Heart left ventricle (tissue), 13 donors: ENCODE measurements around the gene HERPUD1.

ENCODE experiments used
- POLR2A ChIP-seq, 2 donors: fragments of 450-650 bp; IDR thresholded peaks; one replicate each; pipeline ENCODE4 v1.6.1; 2017; ENCODE audit warnings: antibody characterized with exemption in 2 of 2, mild to moderate bottlenecking in 2 of 2, moderate library complexity in 2 of 2
- TF ChIP-seq, protein P1 (sequence below), 12 donors: fragments of 200-600 bp; sonication (generic) in 4 of 12; IDR thresholded peaks; one replicate each; pipeline versions ENCODE4 v1.5.0 to v1.8.0; 2018 to 2022; ENCODE audit warnings: antibody characterized with exemption in 12 of 12, mild to moderate bottlenecking in 5 of 12
- donor health status: ischemic (EF 13 %, LVEDD 7.1; RV severe dilation, severe dysfunction).
- donor health status: DM: no; HTN: yes; CAD: no.
- donor health status: DM: no; HTN: no; CAD: no.
- donor health status: ischemic (EF 25% LVEDD 6.9; RV normal size, moderate dysfunction).
- donor health status: ischemic (EF 25% LVEDD 5.7; RV mildly dilated, moderate dysfunction).
- donor health status: ischemic (EF 35%, LVEDD 5.7; RV mildly dilated, moderate dysfunction).
- donor health status: nonischemic (EF 11% LVEDD 7.7; RV severe dilation, severe dysfunction).
- donor health status: DM: yes; HTN: yes; CAD: no.
- donor health status: PGD.
- donor health status: ischemic (EF 29% LVEDD 5.4; RV normal size, mild dysfunction).
- donor health status: nonischemic (EF 23%, LVEDD 6.1; RV moderate dilation, normal function).

DNA sequence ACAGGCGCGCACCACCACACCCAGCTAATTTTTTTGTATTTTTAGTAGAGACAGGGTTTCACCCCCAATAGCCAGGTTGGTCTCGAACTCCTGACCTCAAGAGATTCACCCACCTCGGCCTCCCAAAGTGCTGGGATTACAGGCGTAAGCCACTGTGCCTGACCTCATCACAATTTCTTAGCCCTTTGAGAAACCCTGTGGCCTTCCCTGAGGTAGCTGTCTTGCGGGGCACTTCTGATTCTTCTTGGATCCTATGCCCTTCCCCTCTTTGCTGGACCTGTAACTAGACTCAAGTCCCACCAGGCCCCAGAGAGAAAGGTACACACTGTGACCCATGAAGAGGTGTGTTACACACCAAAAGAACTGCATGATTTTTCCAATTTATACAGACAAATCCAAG lies 16.3 kb downstream of the HERPUD1 start:
- no peak for TF ChIP-seq POLR2A (IDR thresholded peaks at IDR 0.05)
- TF ChIP-seq, protein P1, sequence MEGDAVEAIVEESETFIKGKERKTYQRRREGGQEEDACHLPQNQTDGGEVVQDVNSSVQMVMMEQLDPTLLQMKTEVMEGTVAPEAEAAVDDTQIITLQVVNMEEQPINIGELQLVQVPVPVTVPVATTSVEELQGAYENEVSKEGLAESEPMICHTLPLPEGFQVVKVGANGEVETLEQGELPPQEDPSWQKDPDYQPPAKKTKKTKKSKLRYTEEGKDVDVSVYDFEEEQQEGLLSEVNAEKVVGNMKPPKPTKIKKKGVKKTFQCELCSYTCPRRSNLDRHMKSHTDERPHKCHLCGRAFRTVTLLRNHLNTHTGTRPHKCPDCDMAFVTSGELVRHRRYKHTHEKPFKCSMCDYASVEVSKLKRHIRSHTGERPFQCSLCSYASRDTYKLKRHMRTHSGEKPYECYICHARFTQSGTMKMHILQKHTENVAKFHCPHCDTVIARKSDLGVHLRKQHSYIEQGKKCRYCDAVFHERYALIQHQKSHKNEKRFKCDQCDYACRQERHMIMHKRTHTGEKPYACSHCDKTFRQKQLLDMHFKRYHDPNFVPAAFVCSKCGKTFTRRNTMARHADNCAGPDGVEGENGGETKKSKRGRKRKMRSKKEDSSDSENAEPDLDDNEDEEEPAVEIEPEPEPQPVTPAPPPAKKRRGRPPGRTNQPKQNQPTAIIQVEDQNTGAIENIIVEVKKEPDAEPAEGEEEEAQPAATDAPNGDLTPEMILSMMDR (IDR thresholded peaks at IDR 0.05): no peak
